HG03575 (cell line): Measurements from ENCODE around the gene TMEM108.
"Not testable (repeated sequence)": the region's sequence is repeated elsewhere in the genome, so short reads cannot be mapped to it uniquely, and the experiment has no call there.

Experiments
- ATAC-seq: cut with Tn5 transposase; IDR thresholded peaks from one replicate; pipeline ENCODE4 v1.9.1; 2021; ENCODE audit not compliant: unreplicated experiment, insufficient number of reproducible peaks, low FRiP score; ENCODE audit errors: extremely low read depth

TMEM108 gene

DNA sequence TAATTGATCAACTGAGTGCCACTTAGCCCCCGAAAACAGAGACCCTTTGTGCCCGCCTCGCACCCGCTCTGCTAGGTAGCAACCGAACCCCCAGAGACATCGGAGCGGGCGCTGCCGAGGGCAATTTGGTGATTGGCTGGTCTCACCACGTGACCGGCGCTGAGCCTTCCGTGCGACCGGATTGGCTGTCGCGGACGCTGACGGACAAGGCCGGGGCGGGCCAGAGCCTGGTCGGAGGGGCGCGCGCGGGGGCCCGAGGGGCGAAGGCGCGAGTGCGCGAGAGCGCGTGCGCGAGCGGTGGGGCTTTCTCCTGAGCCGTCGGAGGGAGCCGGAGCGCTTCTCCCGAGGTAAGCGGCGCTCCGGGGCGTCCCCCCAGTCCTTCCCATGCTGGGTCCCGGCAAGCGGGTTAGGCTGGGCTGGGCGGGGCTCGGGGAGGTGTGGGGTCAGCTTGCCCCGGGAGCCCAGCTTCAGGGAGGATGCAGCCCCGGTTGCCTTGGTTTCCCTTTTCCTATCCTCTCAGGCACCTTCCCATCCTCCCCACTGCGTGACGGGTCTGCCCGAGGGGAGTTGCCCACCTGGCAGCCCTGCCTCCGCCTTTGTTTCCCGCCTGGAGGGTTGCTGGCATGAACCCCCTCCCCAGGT lies at the start of gene TMEM108:
TMEM108 (plus strand) TSS at position 303 of the 642 bp plus-strand sequence.
- no peak for ATAC-seq

DNA sequence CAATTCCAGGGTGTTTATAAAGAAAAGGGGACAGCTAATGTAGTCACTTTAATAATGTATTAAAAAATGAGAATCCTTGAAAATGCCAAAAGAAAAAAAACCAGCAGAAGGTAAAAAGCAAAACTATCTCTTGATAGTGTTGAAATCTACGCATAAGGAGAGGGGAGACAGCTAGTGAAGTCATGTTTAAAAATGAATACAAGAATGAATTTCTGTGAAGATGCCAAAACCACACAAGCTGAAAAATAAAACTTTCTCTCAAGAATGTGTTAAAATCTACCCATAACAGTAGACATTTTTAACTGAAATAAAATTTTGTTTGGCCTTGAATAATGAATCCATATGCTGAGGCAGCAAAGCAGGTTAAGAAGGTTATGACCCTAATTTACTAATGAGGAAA lies 42.2 kb upstream of the TMEM108 start:
- no peak for ATAC-seq

DNA sequence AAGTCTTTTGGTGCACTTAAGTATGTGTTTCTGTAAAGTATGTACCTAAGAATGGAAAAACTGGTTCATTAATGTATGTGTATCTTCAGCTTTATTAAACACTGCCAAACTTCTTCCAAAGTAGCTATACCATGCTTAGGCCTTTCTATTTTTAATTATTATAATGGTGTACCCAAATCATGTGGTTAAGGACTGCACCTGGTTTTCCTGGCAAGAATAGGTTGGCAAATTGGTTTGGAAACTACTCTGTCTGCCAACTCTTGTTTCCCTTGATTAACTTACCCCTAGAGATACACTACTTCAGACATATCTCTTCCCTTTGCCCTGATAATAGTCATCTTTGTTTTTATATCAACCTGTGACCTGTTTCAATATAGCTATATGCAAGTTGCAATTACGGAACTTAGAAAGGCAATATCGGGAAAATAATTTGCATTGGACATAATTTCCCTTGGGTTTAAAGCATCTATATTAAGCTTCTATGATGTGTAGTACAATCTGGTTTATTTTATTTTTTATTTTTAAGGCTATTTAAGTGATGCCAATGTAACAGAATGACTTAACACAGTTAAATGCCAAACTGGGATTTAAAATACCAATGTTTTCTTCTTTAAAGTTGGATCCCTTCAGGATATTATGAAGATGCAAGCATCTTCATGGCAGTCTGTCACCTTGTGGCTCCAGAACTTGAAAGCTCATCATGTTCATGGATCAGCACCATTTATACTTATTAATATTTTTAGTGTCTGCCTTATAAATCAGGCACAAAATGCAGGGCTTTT lies 40.6 kb upstream of the TMEM108 start:
- no peak for ATAC-seq

DNA sequence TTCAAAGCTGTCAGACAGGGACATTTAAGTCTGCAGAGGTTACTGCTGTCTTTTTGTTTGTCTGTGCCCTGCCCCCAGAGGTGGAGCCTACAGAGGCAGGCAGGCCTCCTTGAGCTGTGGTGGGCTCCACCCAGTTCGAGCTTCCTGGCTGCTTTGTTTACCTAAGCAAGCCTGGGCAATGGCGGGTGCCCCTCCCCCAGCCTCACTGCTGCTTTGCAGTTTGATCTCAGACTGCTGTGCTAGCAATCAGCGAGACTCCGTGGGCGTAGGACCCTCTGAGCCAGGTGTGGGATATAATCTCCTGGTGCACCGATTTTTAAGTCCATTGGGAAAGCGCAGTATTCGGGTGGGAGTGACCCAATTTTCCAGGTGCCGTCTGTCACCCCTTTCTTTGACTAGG lies 33.2 kb upstream of the TMEM108 start:
- not testable (repeated sequence) for ATAC-seq

DNA sequence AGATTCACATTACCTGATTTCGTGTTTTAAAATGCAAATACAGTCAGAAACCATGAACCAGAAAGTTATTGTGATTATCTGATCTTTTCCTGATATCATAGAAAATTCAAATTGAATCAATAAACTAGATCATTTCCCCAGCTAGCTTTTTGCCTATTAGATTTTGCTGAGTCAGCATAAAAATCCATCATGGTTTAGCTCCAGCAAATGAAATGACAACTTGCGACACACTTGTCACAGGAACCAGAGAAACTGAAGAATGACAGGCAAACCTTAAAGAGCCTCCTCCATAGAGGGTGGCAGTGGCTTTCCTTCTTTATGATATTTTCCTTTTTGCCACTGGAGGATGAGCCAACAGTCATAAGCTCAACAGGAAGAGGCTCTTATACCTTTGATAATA lies 30.6 kb upstream of the TMEM108 start:
- ATAC-seq: no peak

DNA sequence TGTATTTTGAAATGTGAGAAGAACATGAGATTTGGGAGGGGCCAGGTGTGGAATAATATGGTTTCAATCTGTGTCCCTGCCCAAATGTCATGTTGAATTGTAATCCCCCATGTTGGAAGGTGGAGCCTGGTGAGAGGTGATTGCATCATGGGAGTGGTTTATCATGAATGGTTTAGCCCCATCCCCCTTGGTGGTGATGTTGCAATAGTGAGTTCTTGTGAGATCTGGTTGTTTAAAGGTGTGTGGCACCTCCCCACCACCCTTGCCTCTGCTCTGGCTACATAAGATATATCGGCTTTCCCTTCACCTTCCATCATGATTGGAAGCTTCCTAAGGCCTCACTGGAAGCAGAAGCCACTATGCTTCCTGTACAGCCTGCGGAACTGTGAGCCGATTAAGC lies 23.9 kb upstream of the TMEM108 start:
- no peak for ATAC-seq

DNA sequence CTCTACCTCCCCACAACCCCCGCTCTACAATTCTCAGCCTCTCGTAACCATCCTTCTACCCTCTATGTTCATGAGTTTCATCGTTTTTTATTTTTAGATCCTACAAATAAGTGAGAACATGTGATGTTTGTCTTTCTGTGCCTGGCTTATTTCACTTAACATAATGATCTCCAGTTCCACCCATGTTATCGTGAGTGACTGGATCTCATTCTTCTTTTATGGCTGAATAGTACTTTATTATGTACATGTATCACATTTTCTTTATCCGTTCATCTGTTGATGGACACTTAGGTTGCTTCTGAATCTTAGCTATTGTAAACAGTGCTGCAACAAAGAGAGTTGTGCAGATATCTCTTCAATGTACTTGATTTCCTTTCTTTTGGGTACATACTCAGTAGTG lies 22.6 kb upstream of the TMEM108 start:
- ATAC-seq: not testable (repeated sequence)

DNA sequence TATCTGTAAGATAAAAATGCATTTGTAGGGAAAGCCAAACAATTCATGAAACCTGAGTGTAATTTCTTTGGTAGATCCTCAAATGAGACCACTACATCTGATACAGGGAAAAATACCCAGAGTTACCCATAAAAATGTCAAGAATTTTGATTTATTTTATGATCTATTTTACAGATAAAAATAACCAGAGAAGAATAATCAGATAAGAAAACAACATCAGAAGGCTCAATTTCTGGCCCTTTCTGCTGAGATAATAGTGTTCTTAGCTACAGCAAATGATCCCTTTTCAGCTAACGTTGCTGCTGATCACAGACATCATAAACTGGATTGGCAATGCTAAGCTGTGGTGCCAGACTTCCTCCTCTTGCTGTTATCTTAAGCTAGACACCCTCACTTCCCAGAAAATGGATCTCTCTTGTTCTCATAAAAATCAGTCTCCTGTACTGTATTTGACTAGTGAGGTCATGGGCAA lies 21.3 kb upstream of the TMEM108 start:
- ATAC-seq: no peak

DNA sequence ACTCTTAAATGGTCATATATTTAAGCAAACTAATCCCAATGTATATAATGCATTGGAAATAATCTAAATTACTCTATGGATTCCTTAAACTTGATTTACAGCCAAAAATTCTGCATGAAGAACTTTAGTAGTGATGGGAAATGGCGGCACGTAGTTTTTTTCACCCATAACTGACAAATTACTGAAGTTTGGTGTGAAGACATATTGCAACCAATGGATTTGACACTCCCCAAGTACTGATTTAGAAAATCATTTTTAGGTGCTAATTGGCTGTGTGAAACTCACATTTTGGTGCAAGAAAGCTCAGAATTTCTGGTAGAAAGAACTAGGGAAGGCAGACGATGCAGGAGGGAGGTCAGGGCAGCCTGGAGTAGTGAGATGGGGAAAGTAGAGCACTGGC lies 19.3 kb upstream of the TMEM108 start:
- no peak for ATAC-seq

DNA sequence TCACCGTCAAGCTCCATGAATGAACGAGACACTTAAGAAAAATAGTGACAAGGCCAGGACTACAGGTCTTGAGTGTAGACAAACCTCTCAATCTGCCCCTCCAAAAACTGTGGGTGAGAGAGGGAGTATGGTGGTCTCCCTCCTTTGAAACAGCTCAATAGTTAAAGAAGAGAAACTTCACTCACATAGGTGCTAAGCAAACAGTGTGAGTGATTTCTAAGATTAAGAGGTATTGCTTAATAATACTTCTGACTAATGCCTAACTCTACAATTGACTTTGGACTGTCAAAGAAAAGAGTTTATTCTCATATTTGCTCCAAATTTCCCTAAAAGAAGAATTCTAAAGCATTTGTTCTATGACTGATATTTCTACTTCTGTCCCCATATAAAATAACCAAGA lies 17.0 kb upstream of the TMEM108 start:
- ATAC-seq: no peak

DNA sequence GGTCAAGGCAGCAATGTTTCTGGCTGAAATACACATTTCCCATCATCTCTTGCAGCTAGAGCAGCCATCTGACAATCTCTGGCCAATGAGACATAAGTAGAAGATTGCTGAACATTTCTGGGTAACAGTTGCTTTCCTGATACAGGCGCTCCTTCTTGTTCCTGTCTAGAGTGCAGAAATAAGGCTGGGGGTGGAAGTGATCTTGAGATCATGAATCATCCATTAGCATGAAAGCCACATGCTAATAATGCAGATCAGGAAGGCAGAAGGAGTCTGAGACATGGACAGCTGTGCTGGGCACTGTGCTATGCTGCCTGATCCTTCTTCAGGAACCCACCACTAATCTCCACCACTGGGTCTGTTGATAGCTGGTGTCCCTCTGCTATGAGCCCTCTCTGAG lies 14.8 kb upstream of the TMEM108 start:
- ATAC-seq: no peak

DNA sequence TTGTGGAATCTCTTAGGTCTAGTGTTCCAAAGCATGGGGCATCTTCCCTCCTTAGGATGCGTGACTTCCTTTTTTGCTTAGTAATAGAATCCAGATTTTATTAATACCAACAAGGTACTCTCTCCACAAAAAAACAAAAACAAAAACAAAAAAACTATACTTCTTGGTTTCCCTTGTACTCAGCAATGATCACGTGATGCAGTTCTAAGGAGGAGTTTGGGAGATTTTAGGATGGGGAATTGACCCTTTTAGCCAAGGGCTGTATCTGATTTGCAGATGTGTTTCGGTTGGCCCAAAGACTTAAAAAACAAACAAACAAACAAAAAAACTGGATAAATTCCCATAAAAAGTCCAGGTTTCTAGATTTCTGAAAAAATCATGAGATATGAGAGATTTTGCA lies 12.6 kb upstream of the TMEM108 start:
- ATAC-seq: no peak

DNA sequence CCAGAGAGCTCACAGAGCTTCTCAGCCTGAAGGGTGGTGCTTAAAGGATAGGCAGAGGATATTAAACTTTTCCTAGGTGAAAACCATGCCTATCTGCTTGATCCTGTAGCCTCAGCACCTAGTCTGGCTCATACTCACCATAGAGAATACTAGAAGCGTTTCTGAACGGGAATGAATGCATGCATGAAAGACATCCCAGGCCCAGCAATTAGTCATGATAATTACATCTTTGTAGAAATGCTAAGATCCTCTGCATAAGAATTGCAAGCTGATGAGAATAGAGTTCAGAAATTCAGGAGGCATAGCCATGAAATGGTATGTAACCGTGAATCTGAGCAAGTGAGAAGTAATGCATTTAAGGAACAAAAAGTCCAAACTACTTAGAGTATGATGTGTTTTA lies 5.9 kb upstream of the TMEM108 start:
- ATAC-seq: no peak

DNA sequence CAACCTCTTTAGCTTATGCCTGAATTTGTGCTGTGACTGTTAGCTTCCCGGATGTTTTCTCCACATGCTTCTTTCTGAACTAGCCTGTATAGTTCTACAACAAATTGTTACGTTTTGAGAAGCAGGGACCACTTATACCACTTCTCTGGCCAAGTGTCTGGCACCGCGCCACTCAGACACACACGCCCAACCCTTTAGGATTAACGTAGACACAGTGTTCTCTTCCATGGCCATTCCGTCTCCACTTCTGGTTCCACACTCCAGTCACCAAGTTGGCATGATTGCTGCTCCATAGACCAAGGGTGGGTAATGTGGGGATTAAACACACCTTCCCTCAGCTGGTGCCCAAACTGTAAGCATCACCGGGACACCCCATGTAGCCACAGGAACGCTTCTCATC lies 755 bp upstream of the TMEM108 start:
- no peak for ATAC-seq

DNA sequence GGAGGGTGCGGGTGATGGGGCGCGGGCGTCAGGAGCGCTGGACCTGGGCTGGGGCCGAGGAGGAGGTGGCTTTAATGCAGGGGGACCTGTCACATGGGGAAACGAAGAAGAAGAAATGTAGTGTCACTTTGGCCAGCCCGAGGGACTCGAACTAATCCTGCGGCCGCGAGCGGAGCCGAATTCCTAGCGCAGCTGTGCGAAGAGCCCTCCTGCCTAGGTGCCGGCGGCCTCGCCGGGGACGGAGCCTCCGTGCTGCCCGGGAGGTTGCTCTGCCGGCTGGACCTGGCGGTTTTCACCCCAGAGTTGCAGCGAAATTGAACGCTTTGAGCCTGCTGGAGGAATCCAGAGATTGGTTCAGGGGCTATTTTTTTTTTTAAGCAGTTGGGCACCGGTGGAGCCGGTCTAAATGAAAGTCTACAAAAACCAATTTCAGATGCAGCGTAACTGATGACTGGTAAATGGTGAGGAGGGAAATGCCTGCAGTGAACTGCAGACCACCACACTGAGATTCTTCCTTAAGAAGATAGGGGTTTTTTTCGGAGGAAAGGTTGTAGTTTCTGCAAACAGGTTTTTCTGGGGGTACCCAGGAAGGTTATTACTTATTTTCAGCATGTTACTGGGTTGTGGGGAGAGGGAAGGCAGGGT lies 662 bp downstream of the TMEM108 start:
- no peak for ATAC-seq

DNA sequence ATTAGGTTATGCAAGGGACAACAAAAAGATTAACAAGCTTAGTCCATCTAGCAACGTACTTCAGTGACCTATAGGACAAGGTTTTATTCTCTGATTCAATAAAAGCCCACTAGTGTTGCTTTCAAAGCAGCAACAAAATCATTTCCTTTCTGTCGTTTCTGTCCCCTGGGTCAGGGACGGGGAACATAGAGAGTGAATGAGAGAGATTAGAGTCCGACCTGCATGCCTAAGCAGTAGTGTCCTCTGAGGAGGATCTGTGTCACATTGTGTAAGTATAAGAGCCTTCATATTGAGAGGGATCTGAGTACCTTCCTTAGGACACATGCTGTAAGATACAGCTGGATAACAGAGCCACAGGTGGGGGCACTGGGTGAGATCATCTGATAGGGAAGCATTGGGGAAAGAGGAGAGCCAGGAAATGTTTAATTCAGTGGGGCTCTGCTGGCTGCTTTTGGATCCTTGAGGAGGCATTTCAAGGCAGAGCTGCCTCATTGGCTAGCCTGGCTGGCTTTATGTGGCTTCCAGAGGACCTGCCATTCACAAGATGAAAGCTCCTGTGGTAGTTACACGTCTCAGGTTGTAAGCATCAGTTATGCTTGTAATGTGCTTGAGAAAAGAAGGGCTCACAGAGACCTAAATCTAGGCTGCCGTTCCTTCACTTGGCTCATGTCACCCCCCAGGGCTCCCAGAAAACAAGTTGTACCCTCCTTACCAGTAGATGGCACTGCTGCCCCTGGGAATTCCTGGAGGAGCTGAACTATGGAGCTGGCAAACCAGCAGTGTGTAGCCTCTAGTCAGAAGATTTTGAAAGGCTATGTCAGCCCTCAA lies 2.7 kb downstream of the TMEM108 start:
- ATAC-seq: no peak

DNA sequence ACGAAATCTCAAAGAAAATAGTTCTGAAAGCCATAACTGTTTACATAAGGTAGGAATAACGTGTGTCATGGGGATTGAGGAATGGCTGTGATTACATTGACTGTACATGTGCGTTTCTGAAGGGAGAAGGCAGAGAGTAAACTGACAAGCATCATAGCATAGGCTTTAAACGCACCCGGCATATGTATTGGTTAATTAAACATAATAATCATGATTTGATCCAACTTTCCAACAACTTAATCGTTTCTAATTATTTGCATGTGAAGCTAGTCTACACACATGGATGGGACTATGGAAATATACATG lies 3.3 kb downstream of the TMEM108 start:
- no peak for ATAC-seq

DNA sequence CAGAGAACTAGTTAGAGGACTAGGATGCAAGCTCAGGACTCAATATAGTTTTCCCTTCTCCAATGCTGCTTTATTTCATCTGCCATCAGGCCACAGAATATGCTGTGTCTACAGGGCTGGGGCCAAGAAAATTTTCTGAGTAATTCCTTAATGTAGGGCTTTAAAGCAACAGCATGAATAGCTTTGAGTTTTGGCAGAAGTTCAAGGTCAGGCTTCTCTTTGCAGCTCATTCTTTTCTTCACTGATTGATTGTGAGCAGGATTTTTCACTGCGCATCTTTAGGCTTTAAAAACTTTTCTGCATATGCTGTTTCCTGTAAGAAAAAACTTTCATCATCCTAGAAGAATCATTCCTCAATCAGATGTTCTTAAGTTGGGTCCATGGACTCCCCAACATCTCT lies 4.6 kb downstream of the TMEM108 start:
- no peak for ATAC-seq

DNA sequence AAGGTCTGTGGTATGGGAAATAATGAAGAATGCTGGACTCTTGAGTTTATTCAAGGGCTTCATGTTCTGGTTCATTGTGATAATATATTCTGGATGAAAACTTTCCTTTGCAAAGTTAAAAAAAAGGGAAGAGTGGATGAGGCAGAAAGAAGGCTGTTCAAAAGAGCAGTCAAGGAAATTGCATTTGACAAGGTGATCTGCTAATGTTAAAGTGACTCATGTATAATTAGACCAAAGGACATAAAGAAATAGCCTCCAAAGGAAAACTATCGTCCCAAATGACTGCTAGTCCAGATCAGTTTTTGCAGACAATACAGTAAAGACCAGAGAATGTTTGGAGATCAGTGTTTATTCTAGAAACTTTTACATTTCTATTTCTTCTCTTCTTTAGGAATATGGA lies 9.8 kb downstream of the TMEM108 start:
- ATAC-seq: no peak

DNA sequence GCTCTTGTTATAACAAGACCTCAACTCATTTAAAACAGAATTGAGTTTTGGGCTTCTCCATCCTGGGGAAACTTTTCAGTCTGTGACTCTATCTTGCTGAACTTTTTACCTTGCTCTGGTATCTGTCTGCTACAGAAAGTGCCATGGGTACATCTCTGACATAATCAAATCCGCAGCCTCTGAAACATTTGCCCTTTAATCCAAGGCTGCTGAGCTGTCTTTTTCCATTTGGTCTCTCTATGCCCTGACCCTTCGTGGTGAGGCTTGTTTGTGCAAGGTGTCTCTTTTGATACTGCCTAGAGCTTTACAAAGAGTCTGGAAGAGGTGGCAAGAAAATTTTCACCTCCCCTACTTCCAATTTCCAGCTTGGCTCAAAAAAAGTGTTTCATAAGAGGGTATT lies 11.3 kb downstream of the TMEM108 start:
- no peak for ATAC-seq
